VCaP (cell line): ENCODE results near the gene CRELD2.

Source experiments
- H3K27ac ChIP-seq: fragments of 450-650 bp; 2 replicates; pipeline ENCODE4 v1.5.1; 2017
- TF ChIP-seq, protein P1 (sequence below): fragments of 450-650 bp; conservative IDR thresholded peaks from 2 replicates; pipeline ENCODE4 v1.5.1; 2017; ENCODE audit warnings: mild to moderate bottlenecking, moderate library complexity

Gene CRELD2

DNA sequence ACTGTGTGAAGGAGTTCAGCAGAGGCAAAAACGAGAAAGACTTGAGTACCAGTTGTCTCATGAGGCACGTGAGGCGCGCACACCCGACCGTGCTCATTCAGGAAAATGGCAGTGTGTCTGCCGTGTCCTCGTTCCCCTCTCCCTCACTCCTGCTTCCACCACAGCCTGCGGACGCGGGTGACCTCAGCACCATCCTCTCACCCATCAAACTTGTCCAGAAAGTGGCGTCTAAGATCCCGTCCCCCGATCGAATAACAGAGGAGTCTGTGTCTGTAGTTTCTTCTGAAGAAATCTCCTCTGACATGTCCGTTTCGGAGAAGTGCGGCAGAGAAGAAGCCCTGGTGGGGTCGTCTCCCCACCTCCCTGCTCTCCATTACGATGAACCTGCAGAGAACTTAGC is 34.4 kb upstream of the CRELD2 start:
- TF ChIP-seq, protein P1, sequence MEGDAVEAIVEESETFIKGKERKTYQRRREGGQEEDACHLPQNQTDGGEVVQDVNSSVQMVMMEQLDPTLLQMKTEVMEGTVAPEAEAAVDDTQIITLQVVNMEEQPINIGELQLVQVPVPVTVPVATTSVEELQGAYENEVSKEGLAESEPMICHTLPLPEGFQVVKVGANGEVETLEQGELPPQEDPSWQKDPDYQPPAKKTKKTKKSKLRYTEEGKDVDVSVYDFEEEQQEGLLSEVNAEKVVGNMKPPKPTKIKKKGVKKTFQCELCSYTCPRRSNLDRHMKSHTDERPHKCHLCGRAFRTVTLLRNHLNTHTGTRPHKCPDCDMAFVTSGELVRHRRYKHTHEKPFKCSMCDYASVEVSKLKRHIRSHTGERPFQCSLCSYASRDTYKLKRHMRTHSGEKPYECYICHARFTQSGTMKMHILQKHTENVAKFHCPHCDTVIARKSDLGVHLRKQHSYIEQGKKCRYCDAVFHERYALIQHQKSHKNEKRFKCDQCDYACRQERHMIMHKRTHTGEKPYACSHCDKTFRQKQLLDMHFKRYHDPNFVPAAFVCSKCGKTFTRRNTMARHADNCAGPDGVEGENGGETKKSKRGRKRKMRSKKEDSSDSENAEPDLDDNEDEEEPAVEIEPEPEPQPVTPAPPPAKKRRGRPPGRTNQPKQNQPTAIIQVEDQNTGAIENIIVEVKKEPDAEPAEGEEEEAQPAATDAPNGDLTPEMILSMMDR = no peak
- no peak overlapping the region for H3K27ac ChIP-seq

DNA sequence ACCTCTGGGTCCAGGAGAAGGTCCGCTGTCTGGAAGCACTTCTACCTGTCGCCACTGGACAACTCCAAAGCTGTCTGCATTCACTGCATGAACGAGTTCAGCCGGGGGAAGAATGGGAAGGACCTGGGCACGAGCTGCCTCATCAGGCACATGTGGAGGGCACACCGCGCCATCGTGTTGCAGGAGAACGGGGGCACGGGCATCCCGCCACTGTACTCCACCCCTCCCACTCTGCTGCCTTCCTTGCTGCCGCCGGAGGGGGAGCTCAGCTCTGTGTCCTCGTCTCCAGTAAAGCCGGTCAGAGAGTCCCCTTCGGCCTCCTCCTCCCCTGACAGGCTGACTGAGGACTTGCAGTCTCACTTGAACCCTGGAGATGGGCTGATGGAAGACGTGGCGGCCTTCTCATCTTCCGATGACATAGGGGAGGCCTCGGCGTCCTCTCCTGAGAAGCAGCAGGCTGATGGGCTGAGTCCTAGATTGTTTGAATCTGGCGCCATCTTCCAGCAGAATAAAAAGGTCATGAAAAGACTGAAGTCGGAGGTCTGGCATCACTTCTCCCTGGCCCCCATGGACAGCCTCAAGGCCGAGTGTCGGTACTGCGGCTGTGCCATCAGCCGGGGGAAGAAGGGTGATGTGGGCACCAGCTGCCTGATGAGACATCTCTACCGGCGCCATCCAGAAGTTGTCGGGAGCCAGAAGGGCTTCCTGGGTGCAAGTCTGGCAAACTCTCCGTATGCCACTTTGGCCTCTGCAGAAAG is 33.8 kb upstream of the CRELD2 start:
- H3K27ac ChIP-seq = no peak overlapping the region
- TF ChIP-seq, protein P1 = no peak

DNA sequence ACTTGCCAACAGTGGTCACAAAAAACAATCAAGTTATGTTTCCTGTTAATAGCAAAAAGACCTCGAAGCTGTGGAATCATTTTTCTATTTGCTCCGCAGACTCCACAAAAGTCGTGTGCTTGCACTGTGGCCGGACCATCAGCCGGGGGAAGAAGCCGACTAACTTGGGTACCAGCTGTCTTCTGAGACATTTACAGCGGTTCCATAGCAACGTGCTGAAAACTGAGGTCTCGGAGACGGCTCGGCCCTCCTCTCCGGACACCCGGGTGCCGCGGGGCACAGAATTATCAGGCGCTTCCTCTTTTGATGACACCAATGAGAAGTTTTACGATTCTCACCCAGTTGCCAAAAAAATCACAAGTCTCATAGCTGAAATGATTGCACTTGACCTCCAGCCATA is 33.2 kb upstream of the CRELD2 start:
- TF ChIP-seq, protein P1 = no peak
- H3K27ac ChIP-seq = no peak overlapping the region

GRCh38 chr22:49885881-49886280 is 32.6 kb upstream of the CRELD2 start:
- no peak overlapping the region for H3K27ac ChIP-seq
- TF ChIP-seq, protein P1 = no peak

GRCh38 chr22:49886346-49887063 is 31.9 kb upstream of the CRELD2 start:
- no peak overlapping the region for H3K27ac ChIP-seq
- TF ChIP-seq, protein P1 = no peak

- TF ChIP-seq, protein P1 = no peak
Observed at GRCh38 chr22:49887064-49887451, 31.4 kb upstream of the CRELD2 start.

DNA sequence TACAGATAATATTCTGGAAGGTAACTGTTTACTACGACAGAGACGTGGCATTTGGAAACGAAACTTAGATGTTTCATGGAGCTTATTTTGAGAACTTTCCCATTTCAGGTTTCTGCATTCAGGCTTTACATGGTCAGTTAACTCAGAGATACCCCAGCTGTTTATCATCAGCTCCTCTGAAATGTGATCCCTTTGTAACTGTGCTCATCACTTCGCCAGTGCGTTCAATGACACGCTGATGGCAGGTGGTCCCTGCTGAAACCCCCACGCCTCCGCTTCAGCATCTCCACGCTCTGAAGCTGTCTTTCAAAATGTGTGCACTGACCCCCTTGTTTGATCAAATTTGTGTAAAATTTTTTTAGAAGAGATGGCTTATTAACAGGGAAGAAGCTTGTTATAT is 30.7 kb upstream of the CRELD2 start:
- TF ChIP-seq, protein P1 = no peak

More at GRCh38 chr22:49887064-49887451, 31.4 kb upstream of the CRELD2 start:
- no peak overlapping the region for H3K27ac ChIP-seq

More for the DNA sequence above, 30.7 kb upstream of the CRELD2 start:
- no peak overlapping the region for H3K27ac ChIP-seq
